Stimulated activated CD4-positive, alpha-beta T cell treated with anti-CD3 and anti-CD28 coated beads, Interleukin-12 subunit alpha, Interleukin-12 subunit beta, amount 100 ng/mL, for 24 hours (primary cell): ENCODE measurements around the gene EPHB1.
"Not testable (repeated sequence)": the region's sequence is repeated elsewhere in the genome, so short reads cannot be mapped to it uniquely, and the experiment has no call there.

Experiments used
- DNase-seq, 2 experiments: peaks; one replicate each; pipeline ENCODE4 v3.0.0-alpha.2; 2020; ENCODE audit warnings: low read depth in 2 of 2

Gene EPHB1

GRCh38 chr3:135215516-135215915 lies 420.5 kb downstream of the EPHB1 start:
- no peak for DNase-seq

- DNase-seq = no peak
Observed at GRCh38 chr3:135216659-135217058, 421.6 kb downstream of the EPHB1 start.

- no peak for DNase-seq
Observed at GRCh38 chr3:135217730-135218129, 422.7 kb downstream of the EPHB1 start.

- DNase-seq = no peak
Observed at GRCh38 chr3:135218304-135218703, 423.2 kb downstream of the EPHB1 start.

- no peak for DNase-seq
Observed at GRCh38 chr3:135218782-135219181, 423.7 kb downstream of the EPHB1 start.

GRCh38 chr3:135224815-135225362 lies 429.8 kb downstream of the EPHB1 start:
- DNase-seq = no peak

- DNase-seq = no peak
Observed at GRCh38 chr3:135226057-135226456, 431.0 kb downstream of the EPHB1 start.

GRCh38 chr3:135228201-135228600 lies 433.1 kb downstream of the EPHB1 start:
- no peak for DNase-seq

- no peak for DNase-seq
Observed at GRCh38 chr3:135229018-135229495, 434.0 kb downstream of the EPHB1 start.

- DNase-seq = no peak
Observed at GRCh38 chr3:135231737-135232136, 436.7 kb downstream of the EPHB1 start.

- DNase-seq = no peak
Observed at GRCh38 chr3:135232226-135232625, 437.2 kb downstream of the EPHB1 start.

- DNase-seq = not testable (repeated sequence)
Observed at GRCh38 chr3:135233476-135233875, 438.4 kb downstream of the EPHB1 start.

GRCh38 chr3:135235541-135235940 lies 440.5 kb downstream of the EPHB1 start:
- DNase-seq = no peak

- DNase-seq = no peak
Observed at GRCh38 chr3:135237371-135238143, 442.5 kb downstream of the EPHB1 start.

GRCh38 chr3:135238236-135238830 lies 443.3 kb downstream of the EPHB1 start:
- DNase-seq = no peak

GRCh38 chr3:135238871-135239614 lies 444.0 kb downstream of the EPHB1 start:
- DNase-seq = no peak

GRCh38 chr3:135239615-135239884 lies 444.5 kb downstream of the EPHB1 start:
- no peak for DNase-seq

- DNase-seq = no peak
Observed at GRCh38 chr3:135240426-135240825, 445.4 kb downstream of the EPHB1 start.

GRCh38 chr3:135242285-135242684 lies 447.2 kb downstream of the EPHB1 start:
- DNase-seq = no peak

GRCh38 chr3:135243616-135244015 lies 448.6 kb downstream of the EPHB1 start:
- no peak for DNase-seq

- no peak for DNase-seq
Observed at GRCh38 chr3:135246027-135246426, 451.0 kb downstream of the EPHB1 start.

- DNase-seq = no peak
Observed at GRCh38 chr3:135248213-135248612, 453.2 kb downstream of the EPHB1 start.

- DNase-seq = no peak
Observed at GRCh38 chr3:135249186-135249585, 454.1 kb downstream of the EPHB1 start.
